Head of caudate nucleus (tissue), 42 donors: Measurements from ENCODE around the gene KAZN.
A peak's percentile ranks its signal among the peaks of the same experiment; 100 is the strongest.

ENCODE experiments used
- DNase-seq, 42 donors: peaks; one replicate each; pipeline versions ENCODE4 v3.0.0 to v3.0.0-alpha.2; 2020 to 2021; ENCODE audit warnings: mixed read lengths in 7 of 42
- intact Hi-C: fragments of 100-400 bp; cut with DNase I; formaldehyde crosslinking; loops from one replicate; pipeline ENCODE4 v1.15.0; 2022

Gene KAZN

DNA sequence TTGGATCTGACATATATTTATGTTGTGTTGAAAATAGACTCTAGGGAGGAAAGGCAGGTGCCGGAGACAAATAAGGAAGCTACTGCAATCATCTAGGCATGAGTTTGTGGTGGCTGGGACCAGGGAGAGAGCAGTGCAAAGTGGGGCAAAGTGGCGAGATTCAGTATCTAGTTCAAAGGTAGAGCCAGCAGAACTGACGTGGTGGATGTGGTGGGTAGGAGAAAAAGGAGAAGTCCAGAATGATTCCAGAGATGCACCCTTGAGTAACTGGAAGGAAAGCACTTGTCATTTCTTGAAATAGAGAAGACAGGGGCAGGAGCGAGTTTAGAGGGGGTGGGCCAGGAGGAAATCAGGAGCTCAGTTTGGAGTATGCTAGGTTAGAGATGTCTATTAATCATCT, 275.2 kb downstream of the KAZN start:
- intact Hi-C loops: no loop called here
- no peak for DNase-seq

DNA sequence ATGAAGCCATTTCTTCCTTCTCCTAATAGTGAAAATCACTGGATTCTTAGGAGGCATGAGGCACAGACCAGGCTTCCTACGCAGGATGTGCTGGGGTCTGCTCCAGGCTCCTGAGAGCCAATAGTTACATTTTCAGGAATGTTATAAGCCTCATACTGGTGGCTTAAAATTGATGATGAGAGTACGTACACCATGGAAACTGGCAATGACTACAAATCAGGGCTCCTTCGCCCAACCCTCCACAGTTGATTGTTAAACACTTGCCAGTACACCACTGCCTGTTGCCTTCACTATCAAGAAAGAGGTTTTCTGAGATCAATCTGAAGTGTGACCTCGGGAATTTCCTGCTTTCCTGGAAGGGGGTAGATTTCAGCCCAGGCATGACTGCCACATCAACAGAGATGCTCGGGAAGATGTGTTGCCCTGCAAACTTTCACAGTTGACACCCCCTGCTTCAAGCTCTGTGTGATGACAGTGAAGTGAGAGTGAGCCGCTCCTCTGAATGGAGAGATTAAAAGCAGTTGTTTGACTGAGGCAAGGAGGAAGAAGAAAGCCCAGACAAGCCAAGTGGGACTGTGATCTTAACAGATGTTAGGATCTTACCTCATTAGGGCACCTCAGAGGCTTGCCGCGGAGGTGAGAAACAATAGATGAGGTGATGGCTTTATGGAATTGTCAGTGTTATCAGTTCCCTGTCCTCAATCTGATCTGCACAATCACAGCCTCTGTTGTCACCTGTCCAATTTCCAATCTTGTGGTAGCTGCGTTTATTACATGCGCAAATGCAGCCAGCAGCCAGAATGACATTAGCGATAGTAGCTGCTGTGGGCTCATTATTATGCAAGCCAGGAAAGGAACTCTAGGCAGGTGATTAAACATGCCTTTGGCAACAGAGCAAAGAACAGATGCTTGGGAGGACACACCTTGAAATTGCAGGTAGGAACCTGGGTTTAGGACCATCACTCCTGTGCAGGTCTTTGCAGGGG, 277.3 kb downstream of the KAZN start:
- DNase-seq: peak in 2 of 42 donors; percentile 13 to 22
- intact Hi-C loops: no loop called here

DNA sequence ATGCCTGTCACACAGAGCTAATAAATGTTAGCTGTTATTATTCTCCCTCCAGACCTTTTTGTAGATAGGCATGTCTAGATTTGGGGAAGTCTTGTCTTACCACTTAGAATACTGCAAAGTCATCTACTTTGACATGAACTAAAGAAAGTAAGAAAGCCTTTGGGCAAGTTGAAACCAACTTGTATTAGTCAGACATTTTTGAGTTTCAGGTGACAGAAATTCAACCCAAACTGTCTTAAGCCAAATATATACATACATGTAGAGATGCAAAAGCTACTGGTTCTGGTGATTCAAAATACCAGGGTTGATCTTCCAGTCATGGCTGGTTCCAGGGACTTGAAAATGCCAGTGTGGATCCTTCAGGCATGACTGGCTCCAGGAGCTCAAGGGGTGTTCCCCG, 278.3 kb downstream of the KAZN start:
- intact Hi-C loops: no loop called here
- DNase-seq: no peak

DNA sequence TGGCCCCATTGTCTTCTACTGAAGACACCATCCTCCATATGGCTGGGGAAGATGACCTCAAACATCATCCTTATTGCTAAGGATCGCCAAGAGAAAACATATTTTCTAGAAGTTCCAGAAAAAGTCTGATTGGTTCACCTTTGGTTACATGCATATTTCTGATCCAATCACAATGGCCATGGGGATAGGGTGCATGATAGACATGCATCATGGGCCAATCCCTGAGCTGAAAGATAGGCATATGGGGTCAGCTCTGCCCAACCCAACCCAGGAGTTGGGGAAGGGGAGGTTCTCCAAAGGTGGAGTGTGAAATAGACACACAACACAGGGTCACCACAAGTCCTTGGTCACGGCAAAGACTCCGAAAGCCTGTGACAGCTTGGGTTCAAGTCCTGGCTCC, 278.7 kb downstream of the KAZN start:
- DNase-seq: no peak
- intact Hi-C loops: no loop called here

DNA sequence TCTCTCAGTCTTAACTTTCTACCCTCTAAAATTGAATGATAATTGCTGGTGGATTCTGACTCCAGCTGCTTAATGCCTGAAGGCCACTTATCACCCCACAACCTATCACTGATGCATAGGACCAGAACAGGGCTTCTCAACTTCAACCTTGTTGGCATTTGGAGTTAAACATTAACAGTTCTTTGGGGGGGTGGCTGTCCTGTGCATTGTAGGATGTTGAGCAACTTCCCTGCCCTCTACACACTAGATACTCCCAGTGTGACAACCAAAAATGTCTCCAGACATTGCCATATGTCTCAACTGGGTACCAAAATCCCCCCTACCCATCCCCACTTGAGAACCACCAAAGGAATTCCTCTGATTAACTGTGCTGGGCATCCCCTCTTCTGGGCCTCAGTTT, 279.6 kb downstream of the KAZN start:
- intact Hi-C loops: no loop called here

DNA sequence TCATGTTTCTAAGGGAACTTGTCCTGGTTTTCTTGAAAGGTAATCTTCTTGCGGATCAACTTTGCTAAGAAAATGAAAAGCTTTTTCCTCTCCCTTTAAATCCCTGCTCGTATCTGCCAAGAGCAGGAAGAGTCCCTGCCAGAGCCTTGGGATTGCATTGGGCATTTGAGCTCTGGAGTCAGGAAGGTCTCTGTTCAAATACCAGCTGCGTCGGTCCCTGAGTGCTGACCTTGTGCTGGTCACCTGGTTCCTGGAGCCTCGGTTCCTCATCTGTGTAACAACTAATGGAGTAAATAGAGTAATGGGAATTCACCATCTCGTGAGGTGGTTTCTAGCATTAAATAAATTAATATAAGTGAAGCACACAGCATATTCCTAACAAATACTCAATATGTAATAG, 280.5 kb downstream of the KAZN start:
- no peak for DNase-seq
- intact Hi-C loops: no loop called here

More for the DNA sequence above, 279.6 kb downstream of the KAZN start:
- DNase-seq: no peak

DNA sequence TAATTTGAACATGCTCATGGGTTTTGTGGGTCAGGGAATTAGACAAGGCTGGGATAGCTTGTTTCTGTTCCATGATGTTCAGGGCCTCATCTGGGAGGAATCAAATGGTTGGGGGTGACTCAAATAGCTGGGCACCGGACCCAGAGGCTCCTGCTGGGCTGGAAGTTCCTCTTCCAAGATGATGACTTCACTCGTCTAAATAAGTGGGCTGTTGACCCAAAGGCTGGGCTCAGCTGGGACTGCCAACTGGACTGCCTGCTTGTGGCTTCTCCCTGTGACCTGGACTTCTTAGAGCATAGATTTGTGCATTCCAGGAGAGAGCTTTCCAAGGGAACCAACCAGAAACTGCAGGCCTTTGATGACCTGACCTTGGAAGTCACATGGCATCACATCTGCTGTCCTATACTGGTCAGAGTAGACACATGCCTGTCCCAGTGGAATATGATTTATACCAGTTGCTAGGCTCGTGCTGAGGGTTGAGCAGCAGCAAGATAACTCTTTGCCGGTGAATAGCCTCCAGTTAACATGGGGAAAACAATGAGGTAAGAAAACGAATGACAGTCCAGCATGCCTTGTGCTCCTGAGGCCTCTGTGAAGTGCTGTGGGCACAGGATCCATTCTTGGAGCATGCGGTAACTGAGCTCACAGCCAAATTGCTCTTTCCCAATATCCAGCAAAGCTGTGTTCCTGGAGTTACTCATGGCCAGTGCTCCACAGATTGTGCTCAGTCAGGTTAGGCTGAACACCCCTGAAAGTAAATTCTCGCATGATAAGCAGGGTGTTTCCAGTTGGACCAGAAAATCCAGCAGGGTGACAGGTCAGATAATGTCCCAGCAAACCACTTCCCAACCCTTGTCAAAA, 282.2 kb downstream of the KAZN start:
- intact Hi-C loops: no loop called here
- peak in 5 of 42 donors; percentile 22 to 66 (median 29) for DNase-seq

DNA sequence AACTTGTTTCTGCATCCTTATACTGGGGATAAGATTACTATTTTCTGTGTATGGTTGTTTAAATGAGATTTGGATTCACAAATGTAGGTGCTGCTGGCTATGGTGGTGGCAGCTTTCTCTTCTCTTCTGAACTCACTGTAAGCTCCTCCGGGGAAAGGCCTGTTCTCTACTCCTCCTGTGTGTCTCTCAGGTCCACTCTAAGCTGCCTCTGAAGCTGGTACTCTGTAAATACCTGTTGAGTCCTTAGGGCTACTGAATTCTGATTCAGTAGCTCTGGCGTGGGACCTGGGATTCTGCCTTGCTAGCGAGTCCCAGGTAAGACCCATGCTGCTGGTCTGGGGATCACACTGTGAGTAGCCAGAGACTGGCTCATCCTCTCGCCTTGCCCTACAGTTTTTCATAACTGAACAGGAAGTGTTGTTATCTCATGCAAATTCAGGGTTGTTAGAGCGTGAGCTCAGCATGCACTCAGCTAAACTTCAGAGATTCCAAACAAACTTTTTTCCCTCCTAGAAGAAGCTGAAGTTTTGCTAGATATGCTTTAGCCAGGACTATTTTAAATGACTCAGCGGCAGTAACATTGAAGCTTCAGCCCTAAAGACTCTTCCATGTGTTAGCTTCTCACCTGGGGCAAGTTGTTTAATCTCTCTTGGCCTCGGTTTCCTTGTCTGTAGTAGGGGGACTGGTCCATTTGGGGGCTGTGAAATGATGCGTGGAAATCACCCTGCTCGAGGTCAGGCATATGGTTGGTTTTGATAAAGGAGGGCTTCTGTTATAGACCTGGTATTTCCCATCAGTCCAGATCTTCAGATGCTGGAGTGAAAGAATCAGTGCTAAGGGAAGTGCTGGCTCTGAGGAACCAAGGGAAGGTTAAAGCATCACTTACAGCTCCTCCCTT, 283.5 kb downstream of the KAZN start:
- DNase-seq: no peak
- intact Hi-C loops: no loop called here

DNA sequence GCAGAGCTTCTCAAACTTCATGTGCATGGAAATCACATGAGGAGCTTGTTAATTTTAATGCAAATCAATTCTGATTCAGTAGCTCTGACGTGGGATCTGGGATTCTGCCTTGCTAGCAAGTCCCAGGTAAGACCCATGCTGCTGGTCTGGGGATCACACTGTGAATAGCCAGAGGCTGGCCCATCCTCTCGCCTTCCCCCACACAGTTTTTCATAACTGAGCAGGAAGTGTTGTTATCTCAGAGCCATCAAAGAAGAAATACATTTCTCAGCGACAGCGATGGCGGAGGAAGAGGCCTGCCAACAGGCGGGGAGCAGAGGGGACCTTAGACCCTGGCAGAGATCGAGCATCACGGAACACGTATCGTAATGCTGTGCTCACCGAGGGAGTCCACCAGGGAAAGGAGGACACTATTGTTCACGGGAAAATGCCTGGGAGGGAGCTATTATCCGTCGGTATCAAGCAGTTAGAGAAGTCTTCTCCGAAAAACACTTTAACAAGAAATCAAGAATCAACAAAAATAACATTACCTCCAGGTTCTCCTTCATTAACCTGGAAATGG, 286.2 kb downstream of the KAZN start:
- intact Hi-C loops: no loop called here
- no peak for DNase-seq

DNA sequence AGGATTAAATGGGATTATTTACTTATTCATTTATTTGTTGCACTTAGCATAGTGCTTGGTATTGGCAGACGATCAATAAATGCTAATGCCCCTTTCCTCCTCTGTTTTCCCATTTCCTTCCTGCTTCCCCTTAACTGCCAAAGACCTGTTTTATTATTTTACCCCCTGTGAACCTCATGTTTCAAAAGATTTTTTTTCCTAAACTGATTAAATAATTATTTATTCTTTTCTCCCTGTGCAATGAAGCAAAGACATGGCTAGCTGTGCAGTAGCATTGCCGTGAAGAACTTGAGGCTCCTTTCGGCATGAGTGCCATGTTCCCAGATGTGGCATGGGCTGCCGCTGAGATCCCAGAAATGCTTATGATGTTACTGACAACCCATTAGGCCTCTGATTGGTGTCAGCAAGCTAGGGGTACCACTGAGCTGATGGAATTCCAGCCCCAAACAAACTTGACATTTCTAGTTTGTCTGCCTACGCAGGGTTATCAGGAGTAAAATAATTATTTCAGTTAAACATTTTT, 288.6 kb downstream of the KAZN start:
- no peak for DNase-seq
- intact Hi-C loops: no loop called here

DNA sequence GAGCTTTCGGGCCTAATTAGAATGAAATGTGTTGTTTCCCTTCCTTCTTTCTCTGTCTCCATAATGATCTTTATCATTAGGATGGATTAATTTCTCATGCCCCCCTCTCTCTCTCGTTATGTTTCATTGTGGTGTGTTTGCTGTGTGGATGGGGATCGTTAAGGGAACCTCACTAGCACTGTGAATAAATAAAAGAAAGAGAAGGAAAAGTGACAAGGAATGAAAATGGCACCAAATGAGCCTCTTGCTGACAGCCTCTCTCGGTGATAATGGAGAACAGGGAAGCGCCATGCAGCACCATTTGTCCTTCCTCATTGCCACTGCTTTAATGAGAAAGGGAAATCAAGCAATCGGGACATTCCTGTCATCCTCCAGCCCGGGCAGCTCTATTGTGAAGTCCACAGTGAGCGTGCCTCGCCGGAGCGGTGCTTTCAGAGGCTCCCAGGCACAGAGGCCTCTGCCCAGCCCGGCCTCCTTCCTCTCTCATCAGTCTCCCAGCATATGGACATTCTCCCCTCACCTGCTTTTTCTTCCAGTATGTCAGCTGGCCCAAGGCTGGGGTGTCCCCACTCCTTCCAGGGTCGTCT, 289.4 kb downstream of the KAZN start:
- intact Hi-C loops: no loop called here
- no peak for DNase-seq

DNA sequence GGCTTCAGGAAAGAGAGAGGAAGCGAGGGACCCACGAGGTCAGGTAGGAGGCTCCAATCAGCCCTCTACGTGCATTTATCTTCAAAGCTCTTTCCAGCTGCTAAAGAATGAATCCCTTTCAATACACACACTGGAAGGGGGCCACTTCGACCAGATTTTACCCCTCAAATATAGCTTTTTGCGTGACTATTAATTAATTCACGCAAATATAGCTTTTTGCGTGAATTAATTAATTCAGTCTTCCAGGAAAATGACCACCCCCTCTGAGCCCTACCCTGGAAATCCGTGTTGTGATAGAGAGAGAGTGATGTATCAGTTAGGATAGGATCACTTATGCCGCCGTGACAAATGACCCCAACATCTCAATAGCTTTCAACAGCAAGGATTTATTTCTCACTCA, 289.9 kb downstream of the KAZN start:
- DNase-seq: no peak
- intact Hi-C loops: no loop called here

DNA sequence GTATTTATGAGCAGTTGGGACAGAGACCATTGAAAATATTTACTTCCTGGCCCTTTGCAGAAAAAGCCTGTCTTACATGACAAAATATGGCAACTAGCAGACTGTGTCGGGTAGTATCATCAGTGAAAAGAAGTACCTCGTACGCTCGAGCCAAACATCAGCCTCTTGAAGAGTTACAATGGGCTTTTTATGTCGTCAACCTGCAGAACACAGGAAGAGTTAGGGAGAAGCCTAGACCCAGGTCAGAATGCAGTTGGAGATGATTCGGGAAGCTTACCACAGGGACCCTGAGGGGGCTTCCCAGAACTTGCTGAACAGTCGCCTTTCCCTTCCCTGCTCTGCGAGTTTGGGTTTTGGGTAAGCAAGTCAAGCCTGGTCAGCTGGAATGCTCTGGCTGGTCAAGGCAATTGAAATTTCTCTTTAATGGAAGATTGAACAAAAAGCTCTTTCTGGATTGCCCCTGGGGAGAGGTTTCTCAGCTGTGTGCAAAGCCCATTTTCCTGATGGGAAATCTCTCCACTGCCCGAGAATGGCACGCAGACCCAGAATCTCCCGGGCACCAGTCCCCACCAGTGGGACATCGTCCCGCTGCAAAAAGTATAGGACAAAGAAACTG, 291.4 kb downstream of the KAZN start:
- DNase-seq: no peak
- intact Hi-C loops: no loop called here

DNA sequence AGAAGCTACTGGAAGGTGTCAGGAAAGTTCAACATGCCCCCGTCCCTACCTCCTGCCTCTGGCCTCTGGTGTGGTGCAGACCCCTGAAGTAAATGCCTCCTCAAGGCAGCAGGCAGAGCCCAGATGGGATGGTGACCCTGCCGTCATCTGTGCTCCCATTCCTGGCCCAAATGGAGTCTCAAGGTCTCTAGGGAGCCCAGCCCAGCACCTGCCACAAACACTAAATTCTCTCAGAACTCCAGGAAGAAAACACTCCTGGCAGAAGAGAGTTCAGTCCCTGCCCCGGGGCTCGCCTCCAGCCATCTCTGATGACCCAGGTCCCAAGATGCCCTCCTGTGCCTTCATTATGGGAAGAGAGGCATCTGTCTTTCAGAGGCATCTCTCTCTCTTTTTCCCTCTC, 293.5 kb downstream of the KAZN start:
- intact Hi-C loops: no loop called here
- no peak for DNase-seq

DNA sequence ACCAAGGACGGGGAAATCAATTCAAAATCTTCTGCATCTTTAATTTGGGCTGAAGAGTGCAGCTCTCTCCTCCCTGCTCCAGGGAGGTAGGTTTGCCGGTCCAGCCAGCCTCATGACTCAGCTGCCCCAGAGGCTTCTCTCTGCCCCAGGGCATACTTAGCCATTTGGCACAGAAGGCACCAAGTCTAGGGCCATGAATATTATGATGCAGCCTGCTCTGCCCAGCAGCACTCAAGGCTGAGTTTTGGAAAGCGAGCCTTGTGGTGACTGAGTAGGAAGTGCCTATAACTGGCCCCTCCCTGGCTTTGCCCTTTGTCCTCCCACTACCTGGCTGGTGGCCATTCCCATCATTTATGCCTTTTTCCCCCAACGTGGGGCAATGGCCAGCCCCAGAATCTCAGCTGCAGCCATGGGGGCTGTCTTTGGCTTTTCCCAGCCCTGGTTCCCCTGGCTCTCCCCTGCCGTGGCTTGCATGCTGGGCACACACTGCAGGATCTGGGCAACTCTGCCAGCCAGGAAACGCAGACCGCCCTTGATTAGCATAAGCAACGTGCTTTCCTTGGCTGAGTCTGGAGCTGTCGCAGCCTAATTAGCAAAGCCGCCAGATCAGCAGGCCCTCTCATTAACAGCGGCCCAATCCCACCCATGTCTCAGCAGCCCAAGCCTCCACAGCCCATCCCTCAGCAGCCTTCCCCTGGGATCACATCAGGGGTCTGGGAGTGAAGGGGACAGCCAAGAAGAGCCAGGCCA, 296.5 kb downstream of the KAZN start:
- intact Hi-C loops: no loop called here
- DNase-seq: peak in 39 of 42 donors; percentile 13 to 75 (median 50)

DNA sequence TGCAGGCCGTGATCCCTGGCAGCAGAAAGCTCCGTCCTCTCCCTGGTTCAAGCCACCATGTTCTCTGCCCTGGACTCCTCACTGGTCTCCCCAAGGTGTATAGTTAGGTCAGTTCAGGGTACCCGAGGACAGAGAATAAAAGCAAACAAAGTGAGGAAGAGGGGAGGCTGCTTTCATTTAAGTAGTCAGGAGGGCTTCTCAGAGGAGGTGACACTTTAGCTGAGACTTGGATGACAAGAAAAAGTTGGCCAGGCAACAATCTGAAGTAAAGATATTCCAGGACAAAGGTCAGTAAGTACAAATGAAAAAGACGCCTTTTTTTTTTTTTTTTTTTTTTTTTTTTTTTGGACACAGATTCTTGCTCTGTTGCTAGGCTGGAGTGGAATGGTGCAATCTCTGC, 297.2 kb downstream of the KAZN start:
- intact Hi-C loops: no loop called here
- DNase-seq: no peak
